SU-DHL-6 (cell line): ENCODE measurements around the gene PLEKHA5.

Source experiments
- H2AFZ ChIP-seq: fragments of 200-600 bp; sonication (generic); 2 replicates; pipeline ENCODE4 v1.6.1; 2014; ENCODE audit warnings: low read depth, mild to moderate bottlenecking, moderate library complexity, mixed read lengths, antibody characterized with exemption, low read length; ENCODE audit not compliant: severe bottlenecking
- H3F3A ChIP-seq: fragments of 200-600 bp; shearing (Covaris generic); 2 replicates; pipeline ENCODE4 v1.6.0; 2016; ENCODE audit warnings: antibody characterized with exemption, mild to moderate bottlenecking; ENCODE audit not compliant: insufficient read depth
- H3K27ac ChIP-seq: fragments of 200-600 bp; sonication (generic); 2 replicates; pipeline ENCODE4 v1.5.1; 2016; ENCODE audit warnings: low read depth, mild to moderate bottlenecking, low read length, moderate library complexity, mixed read lengths
- H3K27me3 ChIP-seq: fragments of 200-600 bp; sonication (generic), shearing (Covaris generic); 2 replicates; pipeline ENCODE4 v1.6.0; 2014; ENCODE audit warnings: mild to moderate bottlenecking, low read length
- H3K36me3 ChIP-seq: fragments of 200-600 bp; sonication (generic); 2 replicates; pipeline ENCODE4 v1.6.1; 2014; ENCODE audit warnings: mild to moderate bottlenecking, low read length, mixed read lengths
- H3K4me2 ChIP-seq: fragments of 300-600, 200-600 bp; shearing (Covaris generic), sonication (generic); 2 replicates; pipeline ENCODE4 v1.6.0; 2014; ENCODE audit warnings: low read length, low read depth, mild to moderate bottlenecking; ENCODE audit not compliant: poor library complexity, severe bottlenecking
- H3K4me3 ChIP-seq: fragments of 200-600 bp; sonication (generic); 2 replicates; pipeline ENCODE4 v1.5.1; 2014; ENCODE audit warnings: antibody characterized with exemption, low read length, mild to moderate bottlenecking, mixed read lengths; ENCODE audit not compliant: insufficient read depth, poor library complexity, severe bottlenecking
- H3K79me2 ChIP-seq: fragments of 200-600 bp; sonication (generic); 2 replicates; pipeline ENCODE4 v1.6.1; 2014; ENCODE audit warnings: mild to moderate bottlenecking, low read length, moderate library complexity; ENCODE audit not compliant: insufficient read depth
- H3K9ac ChIP-seq: fragments of 200-600 bp; sonication (generic); 2 replicates; pipeline ENCODE4 v1.7.0; 2014; ENCODE audit warnings: mild to moderate bottlenecking, low read length
- H3K9me2 ChIP-seq: fragments of 200-600 bp; sonication (generic); replicated peaks from 2 replicates; pipeline ENCODE4 v1.6.1; 2014; ENCODE audit warnings: low read length; ENCODE audit not compliant: insufficient read depth
- H3K9me3 ChIP-seq: fragments of 200-600 bp; sonication (generic); 2 replicates; pipeline ENCODE4 v1.6.1; 2014; ENCODE audit warnings: low read length, mixed read lengths; ENCODE audit not compliant: insufficient read depth
- H4K20me1 ChIP-seq: fragments of 200-600 bp; sonication (generic); 2 replicates; pipeline ENCODE4 v1.6.1; 2014; ENCODE audit warnings: low read depth, mild to moderate bottlenecking, antibody characterized with exemption, low read length, moderate library complexity, mixed read lengths
- EZH2phosphoT487 ChIP-seq: fragments of 200-600 bp; sonication (generic), shearing (Covaris generic); conservative IDR thresholded peaks from 2 replicates; pipeline ENCODE4 v1.6.1; 2018; ENCODE audit warnings: mild to moderate bottlenecking, antibody characterized with exemption, low read length, moderate library complexity, mixed read lengths
- TF ChIP-seq, protein P1 (sequence below): fragments of 200-600 bp; sonication (generic); IDR thresholded peaks from one replicate; pipeline ENCODE4 v1.5.1; 2017; ENCODE audit warnings: antibody characterized with exemption, mild to moderate bottlenecking, low read length, moderate library complexity; ENCODE audit not compliant: insufficient read depth, poor library complexity, severe bottlenecking

Gene PLEKHA5

DNA sequence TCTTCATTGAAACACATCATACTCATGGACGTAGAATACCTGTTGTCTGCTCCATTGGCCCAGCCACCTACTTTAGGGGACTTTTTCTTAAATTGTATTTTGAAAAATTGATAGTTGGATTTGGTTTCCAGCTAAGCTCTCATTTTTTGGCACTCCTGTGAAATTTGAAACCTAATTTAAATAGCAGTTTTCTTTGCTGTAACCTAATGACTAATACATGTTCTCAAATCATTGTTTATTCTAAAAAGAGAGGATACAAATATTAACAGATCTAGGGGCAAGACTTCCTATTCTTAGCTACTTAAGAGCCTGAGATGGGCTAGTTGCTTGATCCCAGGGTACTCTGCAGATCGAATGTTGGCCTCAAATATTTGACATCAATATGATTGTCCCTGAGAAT lies 78.9 kb downstream of the PLEKHA5 start:
- H2AFZ ChIP-seq: no peak overlapping the region
- no peaks in the 10 kb centered on the region for H3K36me3 ChIP-seq
- H4K20me1 ChIP-seq: no peaks in the 10 kb centered on the region
- no peak overlapping the region for H3K4me2 ChIP-seq
- H3K9me2 ChIP-seq: no peaks in the 10 kb centered on the region
- no peaks in the 10 kb centered on the region for H3K79me2 ChIP-seq
- no peaks in the 10 kb centered on the region for H3K9me3 ChIP-seq
- no peak overlapping the region for H3K27ac ChIP-seq
- no peak overlapping the region for H3K4me3 ChIP-seq
- no peak overlapping the region for H3K9ac ChIP-seq
- TF ChIP-seq, protein P1, sequence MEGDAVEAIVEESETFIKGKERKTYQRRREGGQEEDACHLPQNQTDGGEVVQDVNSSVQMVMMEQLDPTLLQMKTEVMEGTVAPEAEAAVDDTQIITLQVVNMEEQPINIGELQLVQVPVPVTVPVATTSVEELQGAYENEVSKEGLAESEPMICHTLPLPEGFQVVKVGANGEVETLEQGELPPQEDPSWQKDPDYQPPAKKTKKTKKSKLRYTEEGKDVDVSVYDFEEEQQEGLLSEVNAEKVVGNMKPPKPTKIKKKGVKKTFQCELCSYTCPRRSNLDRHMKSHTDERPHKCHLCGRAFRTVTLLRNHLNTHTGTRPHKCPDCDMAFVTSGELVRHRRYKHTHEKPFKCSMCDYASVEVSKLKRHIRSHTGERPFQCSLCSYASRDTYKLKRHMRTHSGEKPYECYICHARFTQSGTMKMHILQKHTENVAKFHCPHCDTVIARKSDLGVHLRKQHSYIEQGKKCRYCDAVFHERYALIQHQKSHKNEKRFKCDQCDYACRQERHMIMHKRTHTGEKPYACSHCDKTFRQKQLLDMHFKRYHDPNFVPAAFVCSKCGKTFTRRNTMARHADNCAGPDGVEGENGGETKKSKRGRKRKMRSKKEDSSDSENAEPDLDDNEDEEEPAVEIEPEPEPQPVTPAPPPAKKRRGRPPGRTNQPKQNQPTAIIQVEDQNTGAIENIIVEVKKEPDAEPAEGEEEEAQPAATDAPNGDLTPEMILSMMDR: no peak
- TF ChIP-seq EZH2phosphoT487: no peak
- H3K27me3 ChIP-seq: no peaks in the 10 kb centered on the region
- no peaks in the 10 kb centered on the region for H3F3A ChIP-seq

GRCh38 chr12:19209661-19210060 lies 80.1 kb downstream of the PLEKHA5 start:
- no peaks in the 10 kb centered on the region for H3K9me3 ChIP-seq
- no peaks in the 10 kb centered on the region for H3K27me3 ChIP-seq
- H3K4me3 ChIP-seq: no peak overlapping the region
- no peak for TF ChIP-seq EZH2phosphoT487
- TF ChIP-seq, protein P1: no peak
- H4K20me1 ChIP-seq: no peaks in the 10 kb centered on the region
- no peaks in the 10 kb centered on the region for H3F3A ChIP-seq
- no peaks in the 10 kb centered on the region for H3K36me3 ChIP-seq
- no peaks in the 10 kb centered on the region for H3K79me2 ChIP-seq
- no peak overlapping the region for H2AFZ ChIP-seq
- no peak overlapping the region for H3K27ac ChIP-seq
- H3K4me2 ChIP-seq: no peak overlapping the region
- H3K9ac ChIP-seq: no peak overlapping the region
- no peaks in the 10 kb centered on the region for H3K9me2 ChIP-seq

- no peak overlapping the region for H3K4me2 ChIP-seq
- no peaks in the 10 kb centered on the region for H3K9me3 ChIP-seq
- no peak overlapping the region for H3K9ac ChIP-seq
- no peak overlapping the region for H3K27ac ChIP-seq
- TF ChIP-seq, protein P1: no peak
- TF ChIP-seq EZH2phosphoT487: no peak
- H3K9me2 ChIP-seq: no peaks in the 10 kb centered on the region
- no peaks in the 10 kb centered on the region for H3K36me3 ChIP-seq
- H3K27me3 ChIP-seq: no peaks in the 10 kb centered on the region
- H3F3A ChIP-seq: no peaks in the 10 kb centered on the region
- H2AFZ ChIP-seq: no peak overlapping the region
- no peaks in the 10 kb centered on the region for H4K20me1 ChIP-seq
- H3K79me2 ChIP-seq: no peaks in the 10 kb centered on the region
- no peak overlapping the region for H3K4me3 ChIP-seq
Observed at GRCh38 chr12:19211802-19212201, 82.3 kb downstream of the PLEKHA5 start.

DNA sequence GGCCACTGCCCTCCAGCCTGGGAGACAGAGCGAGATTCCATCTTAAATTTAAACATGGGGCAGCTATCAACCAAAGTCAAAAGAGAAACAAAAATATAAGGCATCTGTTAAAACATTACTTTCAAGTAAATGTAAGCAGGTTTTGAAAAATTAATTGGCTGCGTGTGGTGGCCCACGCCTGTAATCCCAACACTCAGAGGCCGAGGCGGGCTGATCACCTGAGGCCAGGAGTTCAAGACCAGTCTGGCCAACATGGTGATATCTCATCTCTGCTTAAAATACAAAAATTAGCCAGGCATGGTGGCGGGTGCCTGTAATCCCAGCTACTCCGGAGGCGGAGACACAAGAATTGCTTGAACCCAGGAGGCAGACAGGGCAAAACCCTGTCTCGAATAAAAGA lies 82.7 kb downstream of the PLEKHA5 start:
- Histone ChIP-seq H3K9me3 (no peaks in the 10 kb centered on the region), H3K79me2 (no peaks in the 10 kb centered on the region)
- TF ChIP-seq, protein P1: no peak
- TF ChIP-seq EZH2phosphoT487: no peak

More for the DNA sequence above, 82.7 kb downstream of the PLEKHA5 start:
- Histone ChIP-seq H3F3A (no peaks in the 10 kb centered on the region), H3K9me2 (no peaks in the 10 kb centered on the region), H3K27ac (no peak overlapping the region), H3K4me2 (no peak overlapping the region), H3K36me3 (no peaks in the 10 kb centered on the region), H3K27me3 (no peaks in the 10 kb centered on the region), H2AFZ (no peak overlapping the region), H4K20me1 (no peaks in the 10 kb centered on the region), H3K4me3 (no peak overlapping the region), H3K9ac (no peak overlapping the region)
